IMR-90 (cell line): Measurements from ENCODE around the gene PYY. TPM values are rescaled to one million over a fixed set of nuclear protein-coding genes. Genes with fewer than 3 reads are reported as not detected.

Experiments used
- ATAC-seq: fragments of 200-7000 bp; cut with Tn5 transposase; 2 replicates; pipeline ENCODE4 v1.9.1; 2020; ENCODE audit warnings: low read depth, mild to moderate bottlenecking, moderate library complexity
- BruUV-seq: library from RNA; stranded (reverse); fragments of 400-500 nt; replicated peaks from 2 replicates; lab custom pipeline; 2021; lab: Mats Ljungman, UMichigan
- CTCF ChIA-PET: fragments of 300-600 bp; formaldehyde crosslinking; extraction: SDS; loops from one replicate; lab custom pipeline; 2021; ENCODE audit warnings: antibody characterized with exemption; lab: Yijun Ruan, JAX
- POLR2A ChIA-PET: fragments of 300-600 bp; sonication (Branson Sonifier 250); formaldehyde crosslinking; loops from one replicate; lab custom pipeline; 2022; ENCODE audit warnings: antibody characterized with exemption; ENCODE audit not compliant: unreplicated experiment; lab: Charles Lee
- DNase-seq: peaks from one replicate; pipeline ENCODE4 v3.0.0; 2013
- H2AFZ ChIP-seq: replicated peaks from 2 replicates; pipeline ENCODE3; 2013; ENCODE audit warnings: low read length, mild to moderate bottlenecking; ENCODE audit not compliant: poor library complexity
- H2AK5ac ChIP-seq: 2 replicates; pipeline ENCODE4 v1.6.1; 2013; ENCODE audit warnings: low read depth, low read length, inconsistent platforms
- H2AK9ac ChIP-seq: replicated peaks from 2 replicates; pipeline ENCODE3; 2013; ENCODE audit warnings: mild to moderate bottlenecking, low read depth, low read length, moderate library complexity; ENCODE audit not compliant: poor library complexity
- H2BK120ac ChIP-seq: 2 replicates; pipeline ENCODE4 v1.6.1; 2013; ENCODE audit warnings: low read depth, low read length, inconsistent platforms
- H2BK15ac ChIP-seq: 3 replicates; pipeline ENCODE4 v1.6.1; 2013; ENCODE audit warnings: low read depth, low read length, inconsistent platforms
- H2BK20ac ChIP-seq: 2 replicates; pipeline ENCODE4 v1.6.1; 2013; ENCODE audit warnings: low read depth, mild to moderate bottlenecking, inconsistent platforms, low read length, moderate library complexity
- H2BK5ac ChIP-seq: 2 replicates; pipeline ENCODE4 v1.6.1; 2013; ENCODE audit warnings: mild to moderate bottlenecking, low read depth, low read length, inconsistent platforms; ENCODE audit not compliant: poor library complexity, severe bottlenecking
- H3K14ac ChIP-seq: replicated peaks from 2 replicates; pipeline ENCODE4 v1.6.1; 2013; ENCODE audit warnings: low read depth, low read length, inconsistent platforms
- H3K18ac ChIP-seq: 2 replicates; pipeline ENCODE4 v1.6.1; 2013; ENCODE audit warnings: low read depth, low read length, control low read depth
- H3K23ac ChIP-seq: 2 replicates; pipeline ENCODE4 v1.6.1; 2013; ENCODE audit warnings: low read depth, low read length, inconsistent platforms
- H3K27ac ChIP-seq: 2 replicates; pipeline ENCODE4 v1.5.1; 2013; ENCODE audit warnings: mild to moderate bottlenecking, control low read depth, low read length; ENCODE audit not compliant: insufficient read depth
- H3K27me3 ChIP-seq: 2 replicates; pipeline ENCODE4 v1.6.1; 2013; ENCODE audit warnings: low read length; ENCODE audit not compliant: control insufficient read depth, insufficient read depth
- H3K36me3 ChIP-seq: 2 replicates; pipeline ENCODE4 v1.6.1; 2013; ENCODE audit warnings: low read length, mixed read lengths; ENCODE audit not compliant: control insufficient read depth, insufficient read depth
- H3K4ac ChIP-seq: 2 replicates; pipeline ENCODE4 v1.6.1; 2013; ENCODE audit warnings: low read depth, low read length, inconsistent platforms
- H3K4me1 ChIP-seq: 2 replicates; pipeline ENCODE4 v1.6.1; 2013; ENCODE audit warnings: low read length, mixed read lengths; ENCODE audit not compliant: control insufficient read depth, insufficient read depth
- H3K4me2 ChIP-seq: 2 replicates; pipeline ENCODE4 v1.6.1; 2013; ENCODE audit warnings: low read depth, mild to moderate bottlenecking, control low read depth, low read length, moderate library complexity
- H3K4me3 ChIP-seq: 2 replicates; pipeline ENCODE4 v1.5.1; 2013; ENCODE audit warnings: low read depth, mild to moderate bottlenecking, control low read depth, low read length, moderate library complexity; ENCODE audit not compliant: insufficient read depth
- H3K56ac ChIP-seq: 2 replicates; pipeline ENCODE4 v1.6.1; 2013; ENCODE audit warnings: low read length, inconsistent platforms; ENCODE audit not compliant: insufficient read depth; ENCODE audit errors: extremely low read depth
- H3K79me1 ChIP-seq, 2 experiments: 2 replicates each; pipeline ENCODE4 v1.6.1; 2013; ENCODE audit warnings: low read length in 2 of 2, inconsistent platforms in 1 of 2, low read depth in 1 of 2
- H3K9ac ChIP-seq: 2 replicates; pipeline ENCODE4 v1.6.1; 2013; ENCODE audit warnings: low read depth, low read length, control low read depth
- H3K9me1 ChIP-seq: 2 replicates; pipeline ENCODE4 v1.6.1; 2013; ENCODE audit warnings: low read length, inconsistent platforms; ENCODE audit not compliant: insufficient read depth
- H3K9me3 ChIP-seq: 2 replicates; pipeline ENCODE4 v1.6.1; 2013; ENCODE audit warnings: low read length; ENCODE audit not compliant: control insufficient read depth, insufficient read depth
- H4K20me1 ChIP-seq: 2 replicates; pipeline ENCODE4 v1.6.1; 2013; ENCODE audit warnings: low read length, inconsistent platforms; ENCODE audit not compliant: insufficient read depth
- H4K5ac ChIP-seq: 2 replicates; pipeline ENCODE4 v1.6.1; 2013; ENCODE audit warnings: mild to moderate bottlenecking, low read depth, low read length, control low read depth
- H4K8ac ChIP-seq, 2 experiments: 2 replicates each; pipeline ENCODE4 v1.6.1; 2013; ENCODE audit warnings: low read depth in 2 of 2, low read length in 2 of 2, control low read depth in 1 of 2, inconsistent platforms in 1 of 2
- H4K91ac ChIP-seq: 2 replicates; pipeline ENCODE4 v1.6.1; 2013; ENCODE audit warnings: low read depth, low read length, inconsistent platforms; ENCODE audit not compliant: insufficient read depth
- BHLHE40 ChIP-seq: fragments of 150-350 bp; IDR thresholded peaks from 2 replicates; pipeline ENCODE4 v1.6.1; 2016; ENCODE audit warnings: mild to moderate bottlenecking, low read depth, low read length
- NFE2L2 ChIP-seq: fragments of 150-350 bp; IDR thresholded peaks from 2 replicates; pipeline ENCODE4 v1.6.1; 2016; ENCODE audit warnings: low read depth, mild to moderate bottlenecking, low read length
- RCOR1 ChIP-seq: IDR thresholded peaks from 2 replicates; pipeline ENCODE4 v1.6.1; 2012; ENCODE audit warnings: mild to moderate bottlenecking, low read length, improper control_type of control experiment; ENCODE audit not compliant: insufficient replicate concordance
- RFX5 ChIP-seq: IDR thresholded peaks from 2 replicates; pipeline ENCODE4 v1.8.0; 2012; ENCODE audit warnings: low read depth, mild to moderate bottlenecking, low read length, moderate library complexity
- USF2 ChIP-seq: fragments of 150-350 bp; IDR thresholded peaks from 2 replicates; pipeline ENCODE4 v1.6.1; 2017; ENCODE audit warnings: mild to moderate bottlenecking, antibody characterized with exemption, low read length, low read depth
- WGBS, 2 experiments: methylation state at CpG; one replicate each; pipeline versions ENCODE4 v1.1.5 to v1.1.7; 2013; ENCODE audit warnings: missing lambda C conversion rate in 2 of 2; ENCODE audit not compliant: insufficient read length in 1 of 2; ENCODE audit errors: extremely low coverage in 2 of 2; 5-methylcytosine and 5-hydroxymethylcytosine counted together
- dilution Hi-C: fragments of 300-500 bp; cut with HindIII; formaldehyde crosslinking; loops from one replicate; pipeline ENCODE4 v1.14.3; 2018; ENCODE audit warnings: low sequenced_read_pairs; ENCODE audit not compliant: unreplicated experiment
- in situ Hi-C: fragments of 300-500 bp; cut with MboI; formaldehyde crosslinking; loops from 3 replicates; pipeline ENCODE4 v1.14.3; 2019; ENCODE audit warnings: low sequenced_read_pairs, inconsistent platforms, mixed read lengths
- intact Hi-C: fragments of 100-400 bp; cut with micrococcal nuclease; formaldehyde crosslinking; loops from 2 replicates; pipeline ENCODE4 v1.10.0; 2022
- polyA plus RNA-seq, 3 experiments: library from polyadenylated mRNA; depleted of rRNA; stranded (reverse); fragments of >200 nt; gene quantifications; 2 replicates each; pipeline ENCODE4 v1.2.3, GENCODE V29; 2012; ENCODE audit warnings: low replicate concordance in 1 of 3
- total RNA-seq: library from RNA; depleted of rRNA; stranded (reverse); fragments of >200 nt; gene quantifications from 2 replicates; pipeline ENCODE4 v1.2.3, GENCODE V29; 2012
- TF ChIP-seq, protein P1 (sequence below): fragments of 150-350 bp; IDR thresholded peaks from 2 replicates; pipeline ENCODE4 v1.6.1; 2016; ENCODE audit warnings: low read depth, mild to moderate bottlenecking, low read length, moderate library complexity, borderline replicate concordance

The PYY gene
- total and polyA plus RNA-seq, 2 of the 4 experiments (the other 2 are of a cell fraction), result not detected

- H2BK20ac ChIP-seq, result no peak overlapping the region
- H3K18ac ChIP-seq, result no peak overlapping the region
- CTCF ChIA-PET, result no interaction called here
- H3K56ac ChIP-seq, result no peak overlapping the region
- H3K36me3 ChIP-seq, result no peaks in the 10 kb centered on the region
- intact Hi-C loops, result no loop called here
- no peak overlapping the region for H2BK5ac ChIP-seq
- H3K14ac ChIP-seq, result no peak overlapping the region
- no peaks in the 10 kb centered on the region for H3K9me3 ChIP-seq
- H2BK120ac ChIP-seq, result no peak overlapping the region
- no peak overlapping the region for H3K4me2 ChIP-seq
- BruUV-seq, result no TSS peak
- H2AK5ac ChIP-seq, result no peak overlapping the region
- H3K27me3 ChIP-seq, result peaks cover 58% of the 10 kb centered on the region
- DNase-seq, result no peak
- no peaks in the 10 kb centered on the region for H3K79me1 ChIP-seq
- dilution Hi-C loops, result no loop called here
- no peak overlapping the region for H3K23ac ChIP-seq
- no peak overlapping the region for H2BK15ac ChIP-seq
- no peak overlapping the region for H3K9ac ChIP-seq
- ATAC-seq, result no peak
- H3K9me1 ChIP-seq, result no peaks in the 10 kb centered on the region; the same call in 1 of the 2 replicates
- H3K4me1 ChIP-seq, result no peaks in the 10 kb centered on the region; the same call in 1 of the 2 replicates
- H3K27ac ChIP-seq, result no peak overlapping the region
- H3K4ac ChIP-seq, result no peak overlapping the region
- no peak overlapping the region for H4K5ac ChIP-seq
- H4K20me1 ChIP-seq, result no peaks in the 10 kb centered on the region
- POLR2A ChIA-PET, result no interaction called here
- no peak overlapping the region for H4K91ac ChIP-seq
- TF ChIP-seq USF2 (no peak), NFE2L2 (no peak), BHLHE40 (no peak), RCOR1 (no peak), RFX5 (no peak)
- TF ChIP-seq, protein P1, sequence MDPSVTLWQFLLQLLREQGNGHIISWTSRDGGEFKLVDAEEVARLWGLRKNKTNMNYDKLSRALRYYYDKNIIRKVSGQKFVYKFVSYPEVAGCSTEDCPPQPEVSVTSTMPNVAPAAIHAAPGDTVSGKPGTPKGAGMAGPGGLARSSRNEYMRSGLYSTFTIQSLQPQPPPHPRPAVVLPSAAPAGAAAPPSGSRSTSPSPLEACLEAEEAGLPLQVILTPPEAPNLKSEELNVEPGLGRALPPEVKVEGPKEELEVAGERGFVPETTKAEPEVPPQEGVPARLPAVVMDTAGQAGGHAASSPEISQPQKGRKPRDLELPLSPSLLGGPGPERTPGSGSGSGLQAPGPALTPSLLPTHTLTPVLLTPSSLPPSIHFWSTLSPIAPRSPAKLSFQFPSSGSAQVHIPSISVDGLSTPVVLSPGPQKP, result no peak
- no peak overlapping the region for H2AFZ ChIP-seq
- no peak overlapping the region for H3K4me3 ChIP-seq
- 40% methylated on average over 1 of the region's 4 CpGs; no CpG with 5 or more reads in 1 of the 2 experiments for WGBS, 2 experiments
- H2AK9ac ChIP-seq, result no peak overlapping the region
- no peak overlapping the region for H4K8ac ChIP-seq
- in situ Hi-C loops, result no loop called here
Measured at GRCh38 chr17:43932923-43933322, 20.8 kb downstream of the PYY start.
